Rectal smooth muscle tissue (tissue), 1 donor: ENCODE data around the gene MYH14.

Experiments
- H3K27ac ChIP-seq: one replicate; pipeline ENCODE4 v1.7.0; 2013; ENCODE audit warnings: low read depth, low read length, inconsistent platforms
- H3K27me3 ChIP-seq: one replicate; pipeline ENCODE4 v1.7.0; 2013; ENCODE audit warnings: low read length; ENCODE audit not compliant: control insufficient read depth, insufficient read depth
- H3K36me3 ChIP-seq: one replicate; pipeline ENCODE4 v1.7.0; 2013; ENCODE audit warnings: low read length; ENCODE audit not compliant: control insufficient read depth, insufficient read depth
- H3K4me1 ChIP-seq: one replicate; pipeline ENCODE4 v1.7.0; 2013; ENCODE audit warnings: low read length; ENCODE audit not compliant: control insufficient read depth, insufficient read depth
- H3K4me3 ChIP-seq: one replicate; pipeline ENCODE4 v1.7.0; 2013; ENCODE audit warnings: low read length
- H3K9ac ChIP-seq: one replicate; pipeline ENCODE4 v1.7.0; 2013; ENCODE audit warnings: low read length

The MYH14 gene

DNA sequence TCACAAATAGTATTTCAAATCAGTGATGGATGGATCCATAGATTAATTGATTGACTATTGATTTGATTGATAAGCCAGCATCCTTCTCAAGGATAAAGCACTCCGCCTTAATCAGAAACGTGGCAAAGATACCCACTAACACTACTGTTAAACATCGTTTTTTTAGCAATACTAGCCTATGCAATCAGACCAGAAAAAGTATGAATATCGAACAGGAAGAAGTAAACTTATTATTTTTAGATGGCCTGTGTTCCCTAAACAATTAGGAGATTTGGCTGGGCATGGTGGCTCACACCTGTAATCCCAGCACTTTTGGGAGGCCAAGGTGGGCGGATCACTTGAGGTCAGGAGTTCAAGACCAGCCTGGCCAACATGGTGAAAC lies 49.5 kb downstream of the MYH14 start:
- no peak overlapping the region for H3K4me3 ChIP-seq
- H3K36me3 ChIP-seq, result no peaks in the 10 kb centered on the region
- H3K27ac ChIP-seq, result no peak overlapping the region
- H3K9ac ChIP-seq, result no peak overlapping the region
- no peaks in the 10 kb centered on the region for H3K27me3 ChIP-seq
- H3K4me1 ChIP-seq, result no peaks in the 10 kb centered on the region

- no peaks in the 10 kb centered on the region for H3K4me1 ChIP-seq
- H3K27me3 ChIP-seq, result no peaks in the 10 kb centered on the region
- H3K36me3 ChIP-seq, result no peaks in the 10 kb centered on the region
- no peak overlapping the region for H3K9ac ChIP-seq
- H3K27ac ChIP-seq, result no peak overlapping the region
- no peak overlapping the region for H3K4me3 ChIP-seq
Observed at GRCh38 chr19:50255115-50255514, 51.7 kb downstream of the MYH14 start.

GRCh38 chr19:50257141-50257540 lies 53.7 kb downstream of the MYH14 start:
- H3K36me3 ChIP-seq, result no peaks in the 10 kb centered on the region
- H3K27me3 ChIP-seq, result no peaks in the 10 kb centered on the region
- no peak overlapping the region for H3K27ac ChIP-seq
- H3K4me3 ChIP-seq, result no peak overlapping the region
- no peak overlapping the region for H3K9ac ChIP-seq
- no peaks in the 10 kb centered on the region for H3K4me1 ChIP-seq

DNA sequence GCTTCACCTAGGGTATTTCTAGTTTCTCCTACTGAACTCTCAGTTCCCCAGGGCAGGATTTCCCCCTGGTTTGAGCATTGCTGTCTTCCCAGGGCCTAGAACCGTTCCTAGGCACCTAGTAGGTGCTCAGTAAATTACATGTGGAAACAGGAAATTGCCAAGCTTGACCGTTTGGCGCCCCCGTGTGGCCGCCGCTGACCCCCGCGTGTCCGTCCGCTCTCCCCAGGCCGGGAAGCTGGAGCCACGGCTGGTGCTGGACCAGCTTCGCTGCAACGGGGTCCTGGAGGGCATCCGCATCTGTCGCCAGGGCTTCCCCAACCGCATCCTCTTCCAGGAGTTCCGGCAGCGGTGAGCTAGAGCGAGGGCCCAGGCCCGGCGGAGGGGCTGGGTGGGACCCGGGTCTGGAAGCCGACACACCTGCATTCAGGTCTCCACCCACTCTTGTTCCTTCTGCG lies 55.5 kb downstream of the MYH14 start:
- H3K27me3 ChIP-seq, result no peaks in the 10 kb centered on the region
- no peak overlapping the region for H3K27ac ChIP-seq
- no peaks in the 10 kb centered on the region for H3K36me3 ChIP-seq
- no peak overlapping the region for H3K4me3 ChIP-seq
- H3K4me1 ChIP-seq, result no peaks in the 10 kb centered on the region
- no peak overlapping the region for H3K9ac ChIP-seq

DNA sequence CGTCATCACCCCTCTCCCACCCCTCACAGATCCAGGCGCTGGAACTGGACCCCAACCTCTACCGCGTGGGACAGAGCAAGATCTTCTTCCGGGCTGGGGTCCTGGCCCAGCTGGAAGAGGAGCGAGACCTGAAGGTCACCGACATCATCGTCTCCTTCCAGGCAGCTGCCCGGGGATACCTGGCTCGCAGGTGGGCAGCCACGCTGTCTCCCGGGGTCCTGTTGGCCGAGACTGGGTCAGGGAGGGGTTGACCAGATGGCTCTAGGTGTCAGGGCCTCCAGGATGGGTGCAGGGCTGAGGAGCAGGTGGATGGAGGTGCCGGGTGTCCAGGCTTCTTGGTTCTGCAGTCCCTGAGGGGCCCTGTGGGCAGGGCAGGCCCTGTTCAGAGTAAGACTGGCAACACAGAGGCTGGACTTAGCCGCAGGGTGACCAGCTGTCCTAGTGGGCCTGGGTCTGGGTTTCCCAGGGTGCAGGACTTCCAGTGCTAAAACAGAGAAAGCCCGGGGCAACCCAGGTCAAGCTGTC lies 58.1 kb downstream of the MYH14 start:
- Histone ChIP-seq H3K36me3 (no peaks in the 10 kb centered on the region), H3K4me1 (no peaks in the 10 kb centered on the region), H3K4me3 (no peak overlapping the region), H3K9ac (no peak overlapping the region), H3K27ac (no peak overlapping the region), H3K27me3 (no peaks in the 10 kb centered on the region)

DNA sequence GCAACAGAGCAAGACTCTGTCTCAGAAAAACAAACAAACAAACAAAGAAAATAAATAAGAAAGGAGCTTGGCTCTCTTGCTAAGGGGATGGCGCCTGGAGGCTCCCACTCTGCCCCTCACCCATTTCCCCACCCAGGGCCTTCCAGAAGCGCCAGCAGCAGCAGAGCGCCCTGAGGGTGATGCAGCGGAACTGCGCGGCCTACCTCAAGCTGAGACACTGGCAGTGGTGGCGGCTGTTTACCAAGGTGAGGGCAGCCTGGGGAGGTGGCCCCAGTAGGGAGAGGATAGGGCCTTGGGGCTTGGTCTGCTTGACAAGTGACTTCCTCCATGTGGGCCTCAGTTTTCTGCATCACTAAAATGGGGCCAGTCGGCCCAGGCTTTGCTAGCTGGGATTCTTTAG lies 59.8 kb downstream of the MYH14 start:
- Histone ChIP-seq H3K9ac (no peak overlapping the region), H3K27ac (no peak overlapping the region), H3K4me1 (no peaks in the 10 kb centered on the region), H3K27me3 (peaks cover 3% of the 10 kb centered on the region), H3K36me3 (no peaks in the 10 kb centered on the region), H3K4me3 (no peak overlapping the region)

DNA sequence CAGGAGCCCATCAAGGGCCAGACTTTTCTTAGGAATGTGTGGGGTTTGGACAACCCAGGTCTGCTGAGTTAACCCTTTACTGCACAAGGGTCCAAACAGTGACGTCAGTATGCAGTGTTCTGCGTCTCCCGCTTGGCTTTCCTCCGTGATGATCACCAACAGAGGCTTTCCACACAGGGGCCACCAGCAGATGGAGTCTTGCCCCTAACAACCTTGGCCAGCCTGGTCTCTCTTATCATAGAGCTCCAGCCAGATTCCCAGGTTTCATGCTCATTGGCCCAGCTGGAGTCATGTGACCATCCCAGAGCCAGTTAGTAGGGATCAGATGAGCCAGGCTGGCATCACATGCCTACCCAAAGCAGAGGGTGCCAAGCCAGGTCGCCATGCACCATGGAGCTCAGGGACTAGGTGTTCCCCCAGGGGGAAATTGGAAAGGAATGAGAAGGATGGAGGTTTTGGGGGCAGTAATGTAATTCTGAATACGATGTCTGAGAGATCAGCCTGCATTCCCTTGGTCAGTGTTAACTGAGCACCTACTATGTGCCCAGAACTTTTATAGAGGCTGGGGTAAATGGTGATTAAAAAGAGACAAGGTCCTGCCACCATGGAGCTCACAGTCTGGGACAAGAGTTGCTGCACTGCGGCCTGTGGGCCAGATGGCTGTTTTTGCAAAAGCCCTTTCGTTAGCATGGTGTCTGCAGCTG lies 61.2 kb downstream of the MYH14 start:
- Histone ChIP-seq H3K27me3 (peaks cover 3% of the 10 kb centered on the region), H3K4me3 (no peak overlapping the region), H3K36me3 (no peaks in the 10 kb centered on the region), H3K9ac (no peak overlapping the region), H3K27ac (no peak overlapping the region), H3K4me1 (no peaks in the 10 kb centered on the region)

GRCh38 chr19:50266041-50266440 lies 62.6 kb downstream of the MYH14 start:
- peaks cover 3% of the 10 kb centered on the region for H3K27me3 ChIP-seq
- H3K9ac ChIP-seq, result no peak overlapping the region
- no peak overlapping the region for H3K4me3 ChIP-seq
- no peaks in the 10 kb centered on the region for H3K4me1 ChIP-seq
- no peak overlapping the region for H3K27ac ChIP-seq
- no peaks in the 10 kb centered on the region for H3K36me3 ChIP-seq

DNA sequence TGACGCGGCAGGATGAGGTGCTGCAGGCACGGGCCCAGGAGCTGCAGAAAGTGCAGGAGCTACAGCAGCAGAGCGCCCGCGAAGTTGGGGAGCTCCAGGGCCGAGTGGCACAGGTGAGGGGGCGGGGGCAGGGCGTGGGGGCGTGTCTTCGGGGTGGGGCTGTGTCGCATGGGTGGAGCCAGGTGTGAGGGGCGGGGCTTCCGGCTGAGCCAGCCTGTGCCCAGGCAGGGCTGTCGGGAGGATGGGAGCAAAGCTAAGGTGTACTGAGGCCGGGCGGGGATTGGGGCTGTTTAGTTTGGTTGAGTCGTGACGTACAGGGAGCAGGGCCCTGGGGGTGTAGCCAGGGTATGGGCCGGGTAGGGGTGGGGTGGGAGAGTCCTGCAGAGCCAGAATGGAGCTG lies 63.5 kb downstream of the MYH14 start:
- Histone ChIP-seq H3K9ac (no peak overlapping the region), H3K4me3 (no peak overlapping the region), H3K4me1 (no peaks in the 10 kb centered on the region), H3K36me3 (no peaks in the 10 kb centered on the region), H3K27ac (no peak overlapping the region), H3K27me3 (peaks cover 3% of the 10 kb centered on the region)

DNA sequence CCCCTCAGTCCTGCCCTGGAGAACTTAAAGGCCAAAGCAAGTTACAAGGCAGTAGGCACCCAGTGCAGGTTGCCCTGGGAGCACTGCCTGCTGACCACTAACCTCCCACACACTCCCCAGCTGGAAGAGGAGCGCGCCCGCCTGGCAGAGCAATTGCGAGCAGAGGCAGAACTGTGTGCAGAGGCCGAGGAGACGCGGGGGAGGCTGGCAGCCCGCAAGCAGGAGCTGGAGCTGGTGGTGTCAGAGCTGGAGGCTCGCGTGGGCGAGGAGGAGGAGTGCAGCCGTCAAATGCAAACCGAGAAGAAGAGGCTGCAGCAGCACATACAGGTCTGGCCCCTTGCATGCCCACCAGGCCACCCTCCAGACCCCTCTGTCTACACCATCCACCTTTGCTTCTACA lies 64.6 kb downstream of the MYH14 start:
- no peaks in the 10 kb centered on the region for H3K36me3 ChIP-seq
- no peak overlapping the region for H3K9ac ChIP-seq
- no peak overlapping the region for H3K27ac ChIP-seq
- H3K4me1 ChIP-seq, result no peaks in the 10 kb centered on the region
- H3K27me3 ChIP-seq, result peaks cover 3% of the 10 kb centered on the region
- H3K4me3 ChIP-seq, result no peak overlapping the region

DNA sequence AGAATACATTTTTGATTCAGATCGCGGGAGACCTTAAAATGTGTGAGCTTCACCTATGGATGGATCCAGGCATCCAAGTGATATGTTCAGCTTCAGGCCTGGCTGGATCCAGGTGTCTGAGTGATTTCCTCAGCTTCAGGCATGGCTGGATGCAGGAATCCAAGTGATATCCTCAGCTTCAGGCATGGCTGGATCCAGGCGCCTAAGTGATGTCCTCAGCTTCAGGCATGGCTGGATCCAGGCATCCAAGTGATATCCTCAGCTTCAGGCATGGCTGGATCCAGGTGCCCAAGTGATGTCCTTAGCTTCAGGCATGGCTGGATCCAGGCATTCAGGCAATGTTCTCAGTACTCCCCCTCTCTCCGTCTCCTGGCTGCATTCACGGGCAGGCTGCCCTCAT lies 65.1 kb downstream of the MYH14 start:
- H3K27ac ChIP-seq, result no peak overlapping the region
- no peak overlapping the region for H3K4me3 ChIP-seq
- H3K4me1 ChIP-seq, result no peaks in the 10 kb centered on the region
- H3K27me3 ChIP-seq, result peaks cover 3% of the 10 kb centered on the region
- H3K36me3 ChIP-seq, result no peaks in the 10 kb centered on the region
- no peak overlapping the region for H3K9ac ChIP-seq

DNA sequence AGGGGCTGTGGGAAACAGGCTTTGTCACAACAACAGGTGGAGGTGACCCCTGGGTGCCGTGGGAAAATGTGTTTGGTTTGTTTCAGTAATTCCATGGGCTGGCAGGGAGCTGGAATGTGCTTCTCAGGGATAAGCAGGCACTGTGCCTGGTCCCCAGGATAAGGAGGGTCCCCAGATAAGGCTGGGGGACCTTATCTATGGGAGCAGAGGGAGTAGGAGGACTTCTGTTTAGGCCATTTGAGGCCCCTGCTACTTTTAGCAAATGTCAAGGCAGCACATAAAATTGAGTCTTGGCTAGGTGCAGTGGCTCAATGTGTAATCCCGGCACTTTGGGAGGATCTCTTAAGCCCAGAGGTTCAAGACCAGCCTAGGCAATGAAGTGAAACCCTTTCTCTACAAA lies 66.2 kb downstream of the MYH14 start:
- H3K4me1 ChIP-seq, result no peaks in the 10 kb centered on the region
- no peak overlapping the region for H3K27ac ChIP-seq
- H3K27me3 ChIP-seq, result peaks cover 3% of the 10 kb centered on the region
- H3K4me3 ChIP-seq, result no peak overlapping the region
- no peak overlapping the region for H3K9ac ChIP-seq
- no peaks in the 10 kb centered on the region for H3K36me3 ChIP-seq

GRCh38 chr19:50272263-50272897 lies 69.0 kb downstream of the MYH14 start:
- H3K36me3 ChIP-seq, result no peaks in the 10 kb centered on the region

More at GRCh38 chr19:50272263-50272897, 69.0 kb downstream of the MYH14 start:
- Histone ChIP-seq H3K4me1 (no peaks in the 10 kb centered on the region), H3K4me3 (no peak overlapping the region), H3K27me3 (peaks cover 3% of the 10 kb centered on the region), H3K9ac (no peak overlapping the region), H3K27ac (no peak overlapping the region)
